Thyroid gland (tissue), 4 donors: ENCODE results near the gene NAXE. TPM values are rescaled to one million over a fixed set of nuclear protein-coding genes. Genes with fewer than 3 reads are reported as not detected.

ENCODE experiments used
- DNase-seq, 2 donors: peaks; one replicate each; pipeline ENCODE4 v3.0.0-alpha.2; 2019
- H3K27ac ChIP-seq, 3 donors: fragments of 200-600 bp; sonication (generic); 1 replicate in 2 of 3; 2 replicates in 1 of 3; pipeline ENCODE4 v1.5.1; 2016 to 2019; ENCODE audit warnings: mild to moderate bottlenecking in 1 of 3, moderate library complexity in 1 of 3
- H3K27me3 ChIP-seq: fragments of 200-600 bp; sonication (generic); one replicate; pipeline ENCODE4 v1.5.1; 2019
- H3K36me3 ChIP-seq, 2 donors: fragments of 200-600 bp; sonication (generic); one replicate each; pipeline ENCODE4 v1.5.1; 2016 to 2019
- H3K4me1 ChIP-seq, 2 donors: fragments of 200-600 bp; sonication (generic); one replicate each; pipeline ENCODE4 v1.5.1; 2017 to 2019
- H3K4me3 ChIP-seq, 3 donors: fragments of 200-600 bp; sonication (generic); replicated peaks in 1 of 3; 1 replicate in 2 of 3; 2 replicates in 1 of 3; pipeline ENCODE4 v1.5.1; 2016; ENCODE audit warnings: mild to moderate bottlenecking in 1 of 3
- H3K9me3 ChIP-seq: fragments of 200-600 bp; sonication (generic); one replicate; pipeline ENCODE4 v1.5.1; 2017
- CTCF ChIP-seq, 6 experiments: fragments of 200-600 bp in 3 of 6; fragments of 450-650 bp in 3 of 6; sonication (generic) in 3 of 6; IDR thresholded peaks; one replicate each; pipeline ENCODE4 v1.5.1; 2016 to 2019; ENCODE audit warnings: antibody characterized with exemption in 6 of 6, mild to moderate bottlenecking in 2 of 6, inconsistent platforms in 1 of 6, moderate library complexity in 1 of 6
- POLR2A ChIP-seq, 2 donors: fragments of 450-650 bp; IDR thresholded peaks; one replicate each; pipeline ENCODE4 v1.6.1; 2017; ENCODE audit warnings: antibody characterized with exemption in 2 of 2, mild to moderate bottlenecking in 2 of 2, moderate library complexity in 1 of 2
- WGBS, 2 donors: methylation state at CpG; one replicate each; pipeline ENCODE4 v1.1.5; 2017; 5-methylcytosine and 5-hydroxymethylcytosine counted together
- intact Hi-C: fragments of 100-400 bp; cut with DNase I; formaldehyde crosslinking; loops from one replicate; pipeline ENCODE4 v1.15.1; 2023
- total RNA-seq, 4 donors: library from RNA; depleted of rRNA; stranded (reverse); fragments of >200 nt; gene quantifications; one replicate each; pipeline ENCODE4 v1.2.3, GENCODE V29; 2016

Gene NAXE
- total RNA-seq, 4 donors from 2014 or later: 69.1 to 176 (median 117) TPM

DNA sequence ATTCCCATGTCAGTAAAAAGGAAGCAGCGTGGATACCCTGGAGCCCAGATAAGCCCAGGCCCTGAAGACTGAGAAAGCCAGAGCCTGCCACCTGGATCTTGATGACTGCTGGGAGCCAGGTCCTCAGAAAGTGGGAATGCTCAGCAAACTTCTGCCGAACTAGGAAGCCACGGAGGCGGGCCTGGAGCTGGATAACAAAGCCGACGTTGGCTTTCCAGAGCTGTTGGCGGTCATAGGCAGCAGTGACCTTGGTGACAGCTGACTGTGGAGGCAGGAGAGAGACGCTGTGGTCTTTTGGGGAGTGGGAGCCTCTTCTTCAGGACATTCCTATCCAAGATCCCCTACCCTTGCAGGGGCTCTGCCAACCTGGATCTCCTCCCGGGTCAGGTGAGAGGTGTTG, 43.6 kb upstream of the NAXE start:
- DNase-seq: no peak
- WGBS, 2 donors: 90 to 92% methylated on average over 8 to 9 of the region's 9 CpGs
- TF ChIP-seq CTCF (IDR thresholded peaks at IDR 0.05): no peak
- no peak for TF ChIP-seq POLR2A (IDR thresholded peaks at IDR 0.05)

DNA sequence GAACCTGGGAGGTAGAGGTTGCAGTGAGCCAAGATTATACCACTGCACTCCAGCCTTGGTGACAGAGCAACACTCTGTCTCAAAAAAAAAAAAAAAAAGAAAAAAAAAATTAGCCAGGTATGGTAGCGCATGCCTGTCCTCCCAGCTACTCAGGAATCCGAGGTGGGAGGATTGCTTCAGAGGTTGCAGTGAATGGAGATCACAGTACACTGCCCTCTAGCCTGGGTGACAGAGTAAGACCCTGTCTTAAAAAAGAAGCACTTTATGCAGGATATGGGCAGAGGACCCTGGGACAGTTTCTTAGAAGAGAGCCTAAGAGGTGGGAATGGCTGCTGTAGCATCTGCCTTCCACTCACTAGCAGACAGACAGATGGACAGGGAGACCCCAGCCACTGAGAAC, 42.2 kb upstream of the NAXE start:
- 55 to 72% methylated on average over 2 of the region's 2 CpGs for WGBS, 2 donors

More for the DNA sequence above, 43.6 kb upstream of the NAXE start:
- Histone ChIP-seq H3K9me3 (no peaks in the 10 kb centered on the region), H3K27ac (no peak overlapping the region), H3K36me3 (no peaks in the 10 kb centered on the region), H3K4me3 (no peak overlapping the region), H3K27me3 (no peaks in the 10 kb centered on the region), H3K4me1 (no peaks in the 10 kb centered on the region)
- intact Hi-C loops: no loop called here

DNA sequence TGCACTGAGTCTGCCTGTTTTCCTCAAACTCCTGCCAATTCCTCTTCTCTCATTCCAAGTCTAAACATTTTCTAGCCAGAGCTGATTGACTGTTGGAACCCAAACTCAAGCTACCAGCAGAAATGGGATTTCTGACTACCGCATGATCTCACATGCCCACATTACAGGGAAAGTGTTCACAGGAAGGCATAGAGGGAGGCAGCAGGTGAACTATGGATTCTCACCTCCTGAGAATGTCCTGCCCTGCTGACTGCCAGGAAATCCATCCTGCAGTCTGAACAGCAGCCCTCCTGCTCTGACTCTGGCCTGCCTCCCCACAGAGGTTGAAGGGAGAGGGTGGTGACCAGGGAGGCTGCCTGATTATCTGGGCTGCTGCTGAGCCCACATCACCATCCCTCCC, 41.7 kb upstream of the NAXE start:
- no peak for TF ChIP-seq CTCF (IDR thresholded peaks at IDR 0.05)
- no peak for TF ChIP-seq POLR2A (IDR thresholded peaks at IDR 0.05)
- Histone ChIP-seq H3K36me3 (no peaks in the 10 kb centered on the region), H3K27me3 (no peaks in the 10 kb centered on the region), H3K4me3 (no peak overlapping the region), H3K4me1 (no peaks in the 10 kb centered on the region), H3K9me3 (no peaks in the 10 kb centered on the region), H3K27ac (no peak overlapping the region)
- intact Hi-C loops: no loop called here
- no peak for DNase-seq
- 94 to 96% methylated on average over 1 of the region's 1 CpG for WGBS, 2 donors

More for the DNA sequence above, 42.2 kb upstream of the NAXE start:
- Histone ChIP-seq H3K4me3 (no peak overlapping the region), H3K36me3 (no peaks in the 10 kb centered on the region), H3K27me3 (no peaks in the 10 kb centered on the region), H3K4me1 (no peaks in the 10 kb centered on the region), H3K9me3 (no peaks in the 10 kb centered on the region), H3K27ac (no peak overlapping the region)
- intact Hi-C loops: no loop called here
- TF ChIP-seq CTCF (IDR thresholded peaks at IDR 0.05) (peak in 2 of 6 experiments; percentile 9 to 18), POLR2A (IDR thresholded peaks at IDR 0.05) (no peak)
- peak; percentile 13 to 27 for DNase-seq

DNA sequence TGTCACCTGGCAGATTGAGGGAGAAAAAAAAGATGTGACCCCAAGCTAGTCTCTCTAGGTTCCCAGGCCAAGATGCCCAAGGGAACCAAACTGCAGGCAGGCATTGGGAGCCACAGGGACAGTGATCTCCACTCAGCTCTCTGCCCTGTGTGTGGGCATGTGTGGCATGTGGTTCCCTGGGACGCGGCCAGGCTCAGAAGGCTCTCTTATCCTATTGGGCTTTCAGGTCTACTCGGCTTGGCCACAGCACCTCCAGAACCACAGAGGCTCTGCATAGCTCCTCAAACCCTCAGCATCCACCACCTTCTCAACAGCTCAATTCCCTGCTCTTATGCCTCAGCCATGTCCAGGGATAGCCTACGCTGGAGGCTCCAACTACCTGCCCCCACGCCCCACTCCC, 41.2 kb upstream of the NAXE start:
- Histone ChIP-seq H3K27ac (no peak overlapping the region), H3K27me3 (no peaks in the 10 kb centered on the region), H3K9me3 (no peaks in the 10 kb centered on the region), H3K4me3 (no peak overlapping the region), H3K4me1 (no peaks in the 10 kb centered on the region), H3K36me3 (no peaks in the 10 kb centered on the region)
- TF ChIP-seq POLR2A (IDR thresholded peaks at IDR 0.05): no peak
- TF ChIP-seq CTCF (IDR thresholded peaks at IDR 0.05): no peak
- 84 to 93% methylated on average over 5 of the region's 5 CpGs for WGBS, 2 donors
- intact Hi-C loops: no loop called here
- DNase-seq: no peak

- no peaks in the 10 kb centered on the region for H3K36me3 ChIP-seq
- H3K4me3 ChIP-seq: no peak overlapping the region
- no peaks in the 10 kb centered on the region for H3K4me1 ChIP-seq
- DNase-seq: no peak
- no peaks in the 10 kb centered on the region for H3K27me3 ChIP-seq
- WGBS, 2 donors: 91 to 93% methylated on average over 3 of the region's 3 CpGs
- H3K27ac ChIP-seq: no peak overlapping the region
- no peaks in the 10 kb centered on the region for H3K9me3 ChIP-seq
- intact Hi-C loops: no loop called here
- TF ChIP-seq CTCF (IDR thresholded peaks at IDR 0.05) (no peak), POLR2A (IDR thresholded peaks at IDR 0.05) (no peak)
Observed at GRCh38 chr1:156551066-156551643, 40.4 kb upstream of the NAXE start.
